GM12878 (cell line): ENCODE results near the gene HSPA12B. TPM values are rescaled to one million over a fixed set of nuclear protein-coding genes. Genes with fewer than 3 reads are reported as not detected.

Experiments
- polyA plus RNA-seq, 11 experiments: library from polyadenylated mRNA; depleted of rRNA in 4 of 11; unstranded in 6 of 11; stranded (reverse) in 5 of 11; fragments of >200 nt; fragmentation: Nextera tagmentation in 4 of 11; fragmentation: Illumina TruSeq in 1 of 11; extraction: Ambion mirVana in 4 of 11; extraction: Trizol in 1 of 11; gene quantifications; 1 replicate in 1 of 11; 2 replicates in 10 of 11; pipeline versions ENCODE4 v1.2.1 to v1.2.3, GENCODE V29; 2011 to 2016; ENCODE audit warnings: inconsistent platforms in 2 of 11, missing spikeins in 2 of 11, low read depth in 1 of 11
- total RNA-seq, 4 experiments: library from RNA; depleted of rRNA in 3 of 4; stranded (reverse); fragments of >200 nt in 3 of 4; fragmentation: Illumina TruSeq in 1 of 4; extraction: Trizol in 1 of 4; gene quantifications; 2 replicates each; pipeline versions ENCODE4 v1.2.1 to v1.2.3, GENCODE V29; 2013 to 2021
- TF ChIP-seq, protein P1 (sequence below): fragments of 450-650 bp; IDR thresholded peaks from 2 replicates; pipeline ENCODE4 v1.6.1; 2018; ENCODE audit warnings: mild to moderate bottlenecking, low read depth, moderate library complexity; ENCODE audit not compliant: partially characterized antibody
- TF ChIP-seq, protein P2 (sequence below): IDR thresholded peaks from 2 replicates; pipeline ENCODE4 v1.6.1; 2012; ENCODE audit warnings: mild to moderate bottlenecking, low read depth, low read length
- TF ChIP-seq, protein P3 (sequence below): IDR thresholded peaks from 2 replicates; pipeline ENCODE4 v1.6.1; 2011; ENCODE audit warnings: borderline replicate concordance, low read depth, mild to moderate bottlenecking, moderate library complexity, low read length; ENCODE audit not compliant: insufficient read depth, poor library complexity, severe bottlenecking

The HSPA12B gene
- total and polyA plus RNA-seq, 10 of the 15 experiments (the other 5 are each of a cell fraction or from before 2014, with no cell fraction given) = 0.08 TPM; not detected in 9

DNA sequence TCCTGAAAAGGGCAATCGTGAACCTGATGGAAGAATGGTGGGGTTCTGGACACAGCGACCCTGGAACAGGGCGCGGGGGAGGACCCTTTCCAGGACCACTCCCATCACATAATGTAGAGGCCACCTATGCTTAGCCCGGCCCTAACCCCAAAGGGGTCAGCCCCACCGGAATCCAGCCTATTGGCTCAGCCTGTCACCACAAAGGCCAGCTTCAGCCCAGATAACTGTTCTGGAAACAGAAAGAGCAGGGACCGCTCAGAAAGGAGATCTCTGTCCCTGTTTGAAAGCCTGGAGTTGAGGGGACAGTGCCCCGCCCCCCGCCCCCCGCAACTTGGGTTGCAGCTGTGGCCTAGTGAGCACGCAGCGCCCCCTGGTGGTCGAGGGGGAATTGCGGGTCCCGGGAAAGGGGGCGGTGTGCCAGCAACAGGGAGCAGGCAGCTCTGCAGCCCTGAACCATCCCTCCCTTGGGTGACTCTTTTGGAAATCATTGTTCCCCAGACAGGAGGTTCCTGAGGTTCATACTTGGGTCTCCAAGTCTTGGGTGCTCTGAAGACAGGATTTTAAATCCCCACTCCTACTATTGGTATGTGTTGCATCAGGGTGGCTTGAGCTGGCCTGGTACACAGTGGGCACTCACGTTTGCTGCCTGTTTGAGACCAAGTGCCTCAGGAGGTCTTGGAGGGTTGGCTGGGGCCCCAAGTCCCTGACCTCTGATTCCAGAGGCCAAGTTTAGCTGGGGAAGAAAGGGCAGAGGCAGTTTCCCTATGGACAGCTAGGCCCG is 21.6 kb upstream of the HSPA12B start (continued):
- TF ChIP-seq, protein P1, sequence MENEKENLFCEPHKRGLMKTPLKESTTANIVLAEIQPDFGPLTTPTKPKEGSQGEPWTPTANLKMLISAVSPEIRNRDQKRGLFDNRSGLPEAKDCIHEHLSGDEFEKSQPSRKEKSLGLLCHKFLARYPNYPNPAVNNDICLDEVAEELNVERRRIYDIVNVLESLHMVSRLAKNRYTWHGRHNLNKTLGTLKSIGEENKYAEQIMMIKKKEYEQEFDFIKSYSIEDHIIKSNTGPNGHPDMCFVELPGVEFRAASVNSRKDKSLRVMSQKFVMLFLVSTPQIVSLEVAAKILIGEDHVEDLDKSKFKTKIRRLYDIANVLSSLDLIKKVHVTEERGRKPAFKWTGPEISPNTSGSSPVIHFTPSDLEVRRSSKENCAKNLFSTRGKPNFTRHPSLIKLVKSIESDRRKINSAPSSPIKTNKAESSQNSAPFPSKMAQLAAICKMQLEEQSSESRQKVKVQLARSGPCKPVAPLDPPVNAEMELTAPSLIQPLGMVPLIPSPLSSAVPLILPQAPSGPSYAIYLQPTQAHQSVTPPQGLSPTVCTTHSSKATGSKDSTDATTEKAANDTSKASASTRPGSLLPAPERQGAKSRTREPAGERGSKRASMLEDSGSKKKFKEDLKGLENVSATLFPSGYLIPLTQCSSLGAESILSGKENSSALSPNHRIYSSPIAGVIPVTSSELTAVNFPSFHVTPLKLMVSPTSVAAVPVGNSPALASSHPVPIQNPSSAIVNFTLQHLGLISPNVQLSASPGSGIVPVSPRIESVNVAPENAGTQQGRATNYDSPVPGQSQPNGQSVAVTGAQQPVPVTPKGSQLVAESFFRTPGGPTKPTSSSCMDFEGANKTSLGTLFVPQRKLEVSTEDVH = no peak
- TF ChIP-seq, protein P2, sequence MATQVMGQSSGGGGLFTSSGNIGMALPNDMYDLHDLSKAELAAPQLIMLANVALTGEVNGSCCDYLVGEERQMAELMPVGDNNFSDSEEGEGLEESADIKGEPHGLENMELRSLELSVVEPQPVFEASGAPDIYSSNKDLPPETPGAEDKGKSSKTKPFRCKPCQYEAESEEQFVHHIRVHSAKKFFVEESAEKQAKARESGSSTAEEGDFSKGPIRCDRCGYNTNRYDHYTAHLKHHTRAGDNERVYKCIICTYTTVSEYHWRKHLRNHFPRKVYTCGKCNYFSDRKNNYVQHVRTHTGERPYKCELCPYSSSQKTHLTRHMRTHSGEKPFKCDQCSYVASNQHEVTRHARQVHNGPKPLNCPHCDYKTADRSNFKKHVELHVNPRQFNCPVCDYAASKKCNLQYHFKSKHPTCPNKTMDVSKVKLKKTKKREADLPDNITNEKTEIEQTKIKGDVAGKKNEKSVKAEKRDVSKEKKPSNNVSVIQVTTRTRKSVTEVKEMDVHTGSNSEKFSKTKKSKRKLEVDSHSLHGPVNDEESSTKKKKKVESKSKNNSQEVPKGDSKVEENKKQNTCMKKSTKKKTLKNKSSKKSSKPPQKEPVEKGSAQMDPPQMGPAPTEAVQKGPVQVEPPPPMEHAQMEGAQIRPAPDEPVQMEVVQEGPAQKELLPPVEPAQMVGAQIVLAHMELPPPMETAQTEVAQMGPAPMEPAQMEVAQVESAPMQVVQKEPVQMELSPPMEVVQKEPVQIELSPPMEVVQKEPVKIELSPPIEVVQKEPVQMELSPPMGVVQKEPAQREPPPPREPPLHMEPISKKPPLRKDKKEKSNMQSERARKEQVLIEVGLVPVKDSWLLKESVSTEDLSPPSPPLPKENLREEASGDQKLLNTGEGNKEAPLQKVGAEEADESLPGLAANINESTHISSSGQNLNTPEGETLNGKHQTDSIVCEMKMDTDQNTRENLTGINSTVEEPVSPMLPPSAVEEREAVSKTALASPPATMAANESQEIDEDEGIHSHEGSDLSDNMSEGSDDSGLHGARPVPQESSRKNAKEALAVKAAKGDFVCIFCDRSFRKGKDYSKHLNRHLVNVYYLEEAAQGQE = no peak
- TF ChIP-seq, protein P3, sequence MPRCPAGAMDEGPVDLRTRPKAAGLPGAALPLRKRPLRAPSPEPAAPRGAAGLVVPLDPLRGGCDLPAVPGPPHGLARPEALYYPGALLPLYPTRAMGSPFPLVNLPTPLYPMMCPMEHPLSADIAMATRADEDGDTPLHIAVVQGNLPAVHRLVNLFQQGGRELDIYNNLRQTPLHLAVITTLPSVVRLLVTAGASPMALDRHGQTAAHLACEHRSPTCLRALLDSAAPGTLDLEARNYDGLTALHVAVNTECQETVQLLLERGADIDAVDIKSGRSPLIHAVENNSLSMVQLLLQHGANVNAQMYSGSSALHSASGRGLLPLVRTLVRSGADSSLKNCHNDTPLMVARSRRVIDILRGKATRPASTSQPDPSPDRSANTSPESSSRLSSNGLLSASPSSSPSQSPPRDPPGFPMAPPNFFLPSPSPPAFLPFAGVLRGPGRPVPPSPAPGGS = no peak
